ENCODE measurements around the gene FLNB. TPM values are rescaled to one million over a fixed set of nuclear protein-coding genes. Genes with fewer than 3 reads are reported as not detected.

FLNB gene
- total RNA-seq, 4 donors from 2014 or later, result 265 to 345 (median 277) TPM

DNA sequence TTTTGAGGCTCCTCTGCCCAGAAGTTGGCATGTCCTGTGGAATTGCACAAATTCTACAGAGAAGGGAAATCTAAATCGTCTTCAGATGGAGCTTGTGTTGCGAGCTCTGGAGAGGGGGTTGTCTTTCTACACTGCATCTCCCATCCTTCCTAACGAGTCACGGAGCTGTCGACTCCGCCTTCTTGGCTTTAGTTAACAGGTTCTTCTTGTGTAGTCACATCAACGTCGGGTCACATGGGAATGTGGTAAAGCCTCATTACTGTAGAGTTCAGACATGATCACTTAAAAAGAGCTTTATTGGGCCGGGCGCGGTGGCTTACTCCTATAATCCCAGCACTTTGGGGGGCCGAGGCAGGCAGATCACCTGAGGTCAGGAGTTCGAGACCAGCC lies 142.6 kb downstream of the FLNB start:
- WGBS, 2 donors, result 73 to 80% methylated on average over 13 of the region's 13 CpGs
- H3K4me1 ChIP-seq, result peaks cover 0 to 41% (median 0%) of the 10 kb centered on the region in 4 donors
- TF ChIP-seq CTCF (IDR thresholded peaks at IDR 0.05), result no peak
- no peak for TF ChIP-seq POLR2A (IDR thresholded peaks at IDR 0.05)
- TF ChIP-seq EP300 (IDR thresholded peaks at IDR 0.05), result no peak
- no peak for DNase-seq (ENCODE audit: low spot score in 2 of 2)
- peak overlapping the region in 2 of 4 donors; percentile 76 to 77 for H3K27ac ChIP-seq
- no peaks in the 10 kb centered on the region for H3K27me3 ChIP-seq
- peaks cover 0 to 87% (median 13%) of the 10 kb centered on the region in 3 donors for H3K36me3 ChIP-seq
- no peaks in the 10 kb centered on the region for H3K9me3 ChIP-seq
- H3K4me3 ChIP-seq, result no peak overlapping the region

- 44 to 55% methylated on average over 3 of the region's 3 CpGs for WGBS, 2 donors
- Histone ChIP-seq H3K27me3 (no peaks in the 10 kb centered on the region), H3K4me3 (no peak overlapping the region), H3K36me3 (peaks cover 0 to 87% (median 13%) of the 10 kb centered on the region in 3 donors), H3K27ac (peak overlapping the region in 2 of 4 donors; percentile 76 to 77), H3K4me1 (peaks cover 0 to 46% (median 0%) of the 10 kb centered on the region in 4 donors), H3K9me3 (no peaks in the 10 kb centered on the region)
- TF ChIP-seq CTCF (IDR thresholded peaks at IDR 0.05) (no peak), EP300 (IDR thresholded peaks at IDR 0.05) (peak in 1 of 2 donors; percentile 62)
- DNase-seq (ENCODE audit: low spot score in 2 of 2), result no peak
These were observed 143.4 kb downstream of the FLNB start for GRCh38 chr3:58151637-58152036.

DNA sequence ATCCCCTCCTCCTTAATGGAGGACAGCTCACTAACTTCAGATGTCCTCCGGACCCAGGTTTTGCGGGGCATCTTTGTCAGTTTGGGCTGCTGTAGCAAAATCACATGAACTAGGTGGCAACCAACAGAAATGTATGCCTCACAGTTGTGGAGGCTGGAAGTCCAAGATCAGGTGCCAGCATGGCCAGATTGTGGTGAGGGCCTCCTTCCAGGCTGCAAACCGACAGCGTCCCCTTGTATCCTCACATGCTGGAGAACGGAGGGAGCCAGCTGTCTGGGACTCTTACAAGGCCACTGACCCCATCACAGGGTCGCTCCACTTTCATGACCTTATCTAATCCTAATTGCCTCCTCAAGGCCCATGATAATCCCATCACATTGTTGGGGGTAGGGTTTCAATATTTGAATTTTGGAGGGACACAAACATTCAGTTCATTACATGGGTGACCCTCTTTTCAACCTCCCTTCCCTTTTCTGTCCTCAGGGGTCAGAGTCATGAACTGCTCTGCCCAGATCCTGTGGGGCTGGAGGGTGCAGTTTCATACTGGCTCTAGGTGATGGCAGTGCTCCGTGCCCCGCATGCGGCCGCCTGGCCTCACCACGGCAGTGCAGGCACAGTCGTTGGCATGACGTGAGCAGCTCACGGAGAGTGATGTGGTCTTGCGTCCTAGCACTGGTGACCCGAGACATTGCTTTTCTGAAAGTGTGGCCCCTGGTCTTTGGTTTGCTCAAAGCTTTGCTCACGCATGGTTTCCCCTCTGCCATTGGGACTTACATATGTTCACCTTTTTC lies 144.2 kb downstream of the FLNB start:
- 88 to 94% methylated on average over 17 of the region's 17 CpGs for WGBS, 2 donors
- Histone ChIP-seq H3K4me3 (no peak overlapping the region), H3K9me3 (no peaks in the 10 kb centered on the region), H3K4me1 (peaks cover 0 to 50% (median 0%) of the 10 kb centered on the region in 4 donors), H3K27me3 (no peaks in the 10 kb centered on the region), H3K36me3 (peaks cover 0 to 84% (median 8%) of the 10 kb centered on the region in 3 donors), H3K27ac (peak overlapping the region in 3 of 4 donors; percentile 52 to 77 (median 76))
- DNase-seq (ENCODE audit: low spot score in 2 of 2), result no peak
- TF ChIP-seq CTCF (IDR thresholded peaks at IDR 0.05) (no peak), EP300 (IDR thresholded peaks at IDR 0.05) (no peak), POLR2A (IDR thresholded peaks at IDR 0.05) (no peak)

- Histone ChIP-seq H3K27me3 (no peaks in the 10 kb centered on the region), H3K4me3 (no peak overlapping the region), H3K9me3 (no peaks in the 10 kb centered on the region), H3K4me1 (peaks cover 0 to 50% (median 0%) of the 10 kb centered on the region in 4 donors), H3K36me3 (peaks cover 0 to 75% (median 8%) of the 10 kb centered on the region in 3 donors), H3K27ac (peak overlapping the region in 2 of 4 donors; percentile 76 to 77)
- TF ChIP-seq CTCF (IDR thresholded peaks at IDR 0.05) (no peak), EP300 (IDR thresholded peaks at IDR 0.05) (no peak), POLR2A (IDR thresholded peaks at IDR 0.05) (no peak)
- no peak for DNase-seq (ENCODE audit: low spot score in 2 of 2)
- 91 to 93% methylated on average over 15 to 16 of the region's 16 CpGs for WGBS, 2 donors
These were observed 145.1 kb downstream of the FLNB start for GRCh38 chr3:58153371-58153770.
